Natural killer cell (primary cell): ENCODE results near the gene PSMD11. TPM values are rescaled to one million over a fixed set of nuclear protein-coding genes. Genes with fewer than 3 reads are reported as not detected.

Experiments used
- ATAC-seq, 3 donors: fragments of 150-1000 bp in 2 of 3; fragments of 200-7000 bp in 1 of 3; cut with Tn5 transposase; 1 replicate in 1 of 3; 2 replicates in 2 of 3; pipeline ENCODE4 v1.10.0; 2021; ENCODE audit warnings: mild to moderate bottlenecking in 2 of 3, moderate library complexity in 2 of 3
- DNase-seq, 2 donors: peaks; one replicate each; pipeline versions ENCODE4 v3.0.0 to v3.0.0-alpha.2; 2013 to 2021; ENCODE audit warnings: mixed read lengths in 1 of 2
- H3K27ac ChIP-seq: one replicate; pipeline ENCODE4 v1.5.1; 2013; ENCODE audit warnings: mild to moderate bottlenecking, low read length
- H3K27me3 ChIP-seq: one replicate; pipeline ENCODE4 v1.6.1; 2013; ENCODE audit warnings: low read length; ENCODE audit not compliant: control insufficient read depth, insufficient read depth
- H3K36me3 ChIP-seq: one replicate; pipeline ENCODE4 v1.6.1; 2013; ENCODE audit warnings: low read length; ENCODE audit not compliant: control insufficient read depth, insufficient read depth
- H3K4me1 ChIP-seq: one replicate; pipeline ENCODE4 v1.6.1; 2013; ENCODE audit warnings: low read length; ENCODE audit not compliant: control insufficient read depth, insufficient read depth
- H3K4me3 ChIP-seq: one replicate; pipeline ENCODE4 v1.5.1; 2013; ENCODE audit warnings: low read length
- H3K9me3 ChIP-seq: one replicate; pipeline ENCODE4 v1.6.1; 2013; ENCODE audit warnings: low read length; ENCODE audit not compliant: control insufficient read depth, insufficient read depth
- H3K27ac Mint-ChIP-seq, 2 donors: one replicate each; pipeline ENCODE4 v1.8.0; 2022; ENCODE audit warnings: mild to moderate bottlenecking in 2 of 2, mixed read lengths in 2 of 2, moderate library complexity in 1 of 2
- H3K27me3 Mint-ChIP-seq, 2 donors: one replicate each; pipeline ENCODE4 v1.8.0; 2022; ENCODE audit warnings: low read depth in 2 of 2, mixed read lengths in 2 of 2
- H3K36me3 Mint-ChIP-seq: one replicate; pipeline ENCODE4 v1.8.0; 2022; ENCODE audit warnings: mixed read lengths
- H3K4me1 Mint-ChIP-seq, 2 donors: one replicate each; pipeline ENCODE4 v1.8.0; 2022; ENCODE audit warnings: mixed read lengths in 2 of 2
- H3K4me3 Mint-ChIP-seq: one replicate; pipeline ENCODE4 v1.8.0; 2022; ENCODE audit warnings: mild to moderate bottlenecking, moderate library complexity, mixed read lengths
- H3K9me3 Mint-ChIP-seq, 2 donors: one replicate each; pipeline ENCODE4 v1.8.0; 2022; ENCODE audit warnings: mixed read lengths in 2 of 2
- WGBS: methylation state at CpG from one replicate; pipeline ENCODE4 v1.1.7; 2013; ENCODE audit warnings: missing lambda C conversion rate; ENCODE audit not compliant: insufficient coverage; 5-methylcytosine and 5-hydroxymethylcytosine counted together
- intact Hi-C: fragments of 100-400 bp; cut with micrococcal nuclease; formaldehyde crosslinking; loops from one replicate; pipeline ENCODE4 v1.14.2; 2022
- total RNA-seq, 4 donors: library from RNA; stranded (reverse); fragments of 120-200 nt in 1 of 4; gene quantifications; one replicate each; pipeline versions ENCODE4 v1.2.3 to v1.2.4, GENCODE V29; 2013 to 2022
- TF ChIP-seq, protein P1 (sequence below): fragments of 200-600 bp; IDR thresholded peaks from one replicate; pipeline ENCODE4 v1.8.0; 2022; ENCODE audit warnings: antibody characterized with exemption

PSMD11 gene
- total RNA-seq, 3 donors from 2014 or later (not counting 1 experiment from before 2014, with no cell fraction given): 83.4 to 108 (median 105) TPM

DNA sequence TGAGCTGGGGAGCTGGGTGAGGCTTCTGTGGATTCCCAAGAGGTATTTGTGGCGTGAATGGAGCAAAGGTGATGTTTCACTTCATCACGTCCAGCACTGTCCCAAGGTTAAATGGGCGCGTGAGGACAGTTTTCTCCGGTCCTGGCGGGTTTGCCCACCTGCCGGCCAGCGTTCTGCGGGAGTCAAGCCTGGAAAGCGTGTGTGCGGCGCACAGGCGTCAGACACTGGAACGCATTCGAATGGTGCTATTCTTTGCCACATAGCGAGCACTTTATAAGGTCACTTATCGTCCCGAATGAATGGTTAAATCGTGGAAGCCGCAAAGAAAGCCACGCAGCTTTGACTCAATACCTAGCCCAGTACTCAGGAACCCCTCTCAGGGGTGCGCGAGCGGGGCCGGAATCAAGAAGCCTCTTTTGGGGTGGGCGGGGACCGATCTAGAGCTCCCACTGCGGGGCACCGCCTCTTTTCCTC is 446 bp upstream of the PSMD11 start:
- DNase-seq (no peak), ATAC-seq (no peak)
- Histone ChIP-seq H3K36me3 (peaks cover 10% of the 10 kb centered on the region), H3K27ac (no peak overlapping the region), H3K9me3 (no peaks in the 10 kb centered on the region), H3K27me3 (no peaks in the 10 kb centered on the region), H3K4me3 (peak overlapping the region; percentile 86), H3K4me1 (peaks cover 12% of the 10 kb centered on the region)
- Mint-ChIP-seq H3K36me3 (no peaks in the 10 kb centered on the region), H3K27ac (peak overlapping the region; percentile 82 to 95), H3K27me3 (no peaks in the 10 kb centered on the region), H3K4me1 (peaks cover 25 to 33% of the 10 kb centered on the region in 2 donors), H3K9me3 (no peaks in the 10 kb centered on the region), H3K4me3 (peak overlapping the region; percentile 86)
- intact Hi-C loops: loop anchor here (1.0 to 10.0 kb wide), 2 partner anchors 94 to 189 kb away; partner anchors contain the start of gene ZNF207
- WGBS: 9% methylated on average over 29 of the region's 29 CpGs
- TF ChIP-seq, protein P1, sequence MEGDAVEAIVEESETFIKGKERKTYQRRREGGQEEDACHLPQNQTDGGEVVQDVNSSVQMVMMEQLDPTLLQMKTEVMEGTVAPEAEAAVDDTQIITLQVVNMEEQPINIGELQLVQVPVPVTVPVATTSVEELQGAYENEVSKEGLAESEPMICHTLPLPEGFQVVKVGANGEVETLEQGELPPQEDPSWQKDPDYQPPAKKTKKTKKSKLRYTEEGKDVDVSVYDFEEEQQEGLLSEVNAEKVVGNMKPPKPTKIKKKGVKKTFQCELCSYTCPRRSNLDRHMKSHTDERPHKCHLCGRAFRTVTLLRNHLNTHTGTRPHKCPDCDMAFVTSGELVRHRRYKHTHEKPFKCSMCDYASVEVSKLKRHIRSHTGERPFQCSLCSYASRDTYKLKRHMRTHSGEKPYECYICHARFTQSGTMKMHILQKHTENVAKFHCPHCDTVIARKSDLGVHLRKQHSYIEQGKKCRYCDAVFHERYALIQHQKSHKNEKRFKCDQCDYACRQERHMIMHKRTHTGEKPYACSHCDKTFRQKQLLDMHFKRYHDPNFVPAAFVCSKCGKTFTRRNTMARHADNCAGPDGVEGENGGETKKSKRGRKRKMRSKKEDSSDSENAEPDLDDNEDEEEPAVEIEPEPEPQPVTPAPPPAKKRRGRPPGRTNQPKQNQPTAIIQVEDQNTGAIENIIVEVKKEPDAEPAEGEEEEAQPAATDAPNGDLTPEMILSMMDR: no peak

DNA sequence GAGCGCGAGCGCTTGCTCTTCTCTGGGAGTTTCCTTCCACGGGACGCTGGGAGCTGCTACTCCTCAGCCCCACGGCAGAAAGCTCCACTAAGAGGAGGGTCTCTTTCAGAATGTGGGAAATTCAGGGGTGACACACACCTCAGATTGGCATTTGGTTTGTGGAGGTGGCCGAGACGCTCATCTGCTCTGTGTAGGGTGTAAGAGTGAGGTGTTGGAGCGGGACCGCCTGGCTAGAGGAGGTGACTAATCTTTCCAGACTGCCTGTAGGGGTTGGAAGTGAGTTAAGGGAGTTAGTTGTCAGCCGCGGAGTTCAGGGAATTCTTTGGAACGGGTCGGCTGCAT is 735 bp downstream of the PSMD11 start:
- Histone ChIP-seq H3K27me3 (no peaks in the 10 kb centered on the region), H3K9me3 (no peaks in the 10 kb centered on the region), H3K36me3 (peaks cover 22% of the 10 kb centered on the region), H3K27ac (peak overlapping the region; percentile 68), H3K4me3 (peak overlapping the region; percentile 86), H3K4me1 (peaks cover 12% of the 10 kb centered on the region)
- WGBS: under 1% methylated on average over 14 of the region's 14 CpGs
- ATAC-seq (peak in 2 of 3 donors; percentile 9 to 36), DNase-seq (peak; percentile 39 to 44)
- H3K4me3 Mint-ChIP-seq: peak overlapping the region; percentile 86
- peaks cover 31 to 33% of the 10 kb centered on the region in 2 donors for H3K4me1 Mint-ChIP-seq
- intact Hi-C loops: loop anchor here (10.0 kb wide), 1 partner anchor 190 kb away; no protein-coding TSS in a partner anchor
- no peaks in the 10 kb centered on the region for H3K9me3 Mint-ChIP-seq
- H3K27me3 Mint-ChIP-seq: no peaks in the 10 kb centered on the region
- TF ChIP-seq, protein P1: no peak
- peak overlapping the region; percentile 82 to 95 for H3K27ac Mint-ChIP-seq
- peaks cover 5% of the 10 kb centered on the region for H3K36me3 Mint-ChIP-seq

DNA sequence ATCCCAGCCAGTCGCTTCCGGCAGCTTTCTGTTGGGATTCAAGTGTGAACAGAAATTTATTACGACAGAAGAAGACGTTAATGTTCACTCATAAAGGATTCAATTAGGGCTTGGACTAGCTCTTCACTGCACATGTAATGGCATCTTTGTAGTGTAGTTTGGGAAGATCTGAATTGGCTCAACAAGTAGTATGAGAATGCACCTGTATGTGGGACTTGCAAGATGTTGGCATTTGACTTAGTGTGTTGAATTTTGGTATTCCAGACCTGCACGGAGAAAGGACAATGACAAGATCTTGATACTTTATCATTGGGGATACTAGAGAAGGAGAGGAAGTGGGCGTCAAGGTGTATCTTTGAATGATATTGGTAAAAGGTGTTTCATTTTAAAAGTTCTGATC is 1.2 kb downstream of the PSMD11 start:
- H3K4me3 ChIP-seq: peak overlapping the region; percentile 86
- intact Hi-C loops: loop anchor here (10.0 kb wide), 1 partner anchor 191 kb away; no protein-coding TSS in a partner anchor
- DNase-seq: no peak
- WGBS: 32% methylated on average over 6 of the region's 6 CpGs
- Mint-ChIP-seq H3K9me3 (no peaks in the 10 kb centered on the region), H3K4me1 (peaks cover 31 to 35% of the 10 kb centered on the region in 2 donors), H3K4me3 (peak overlapping the region; percentile 86), H3K27ac (peak overlapping the region; percentile 82 to 95), H3K36me3 (peaks cover 8% of the 10 kb centered on the region), H3K27me3 (no peaks in the 10 kb centered on the region)
- H3K4me1 ChIP-seq: peaks cover 12% of the 10 kb centered on the region
- peaks cover 22% of the 10 kb centered on the region for H3K36me3 ChIP-seq
- no peaks in the 10 kb centered on the region for H3K9me3 ChIP-seq
- TF ChIP-seq, protein P1: no peak
- no peak for ATAC-seq
- no peaks in the 10 kb centered on the region for H3K27me3 ChIP-seq
- no peak overlapping the region for H3K27ac ChIP-seq

DNA sequence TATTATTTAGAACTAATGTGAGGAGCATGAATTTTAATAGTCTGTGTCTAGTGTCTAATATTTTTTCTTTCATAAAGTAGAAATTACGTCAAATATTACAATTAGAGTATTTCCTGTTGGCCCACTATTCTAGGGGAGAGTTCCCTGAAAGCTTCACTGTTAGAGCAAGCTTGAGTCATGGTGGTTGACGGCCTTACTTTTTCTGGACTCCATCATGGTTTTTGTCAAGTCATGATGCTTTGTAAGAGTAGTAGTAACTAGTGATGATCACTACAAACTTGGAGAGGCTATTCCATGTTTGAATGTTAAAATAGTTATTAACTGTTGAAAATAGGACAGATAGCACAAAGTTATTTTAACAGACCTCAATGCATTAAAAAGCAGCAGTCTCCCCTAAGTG is 1.7 kb downstream of the PSMD11 start:
- Histone ChIP-seq H3K4me3 (no peak overlapping the region), H3K27ac (no peak overlapping the region), H3K27me3 (no peaks in the 10 kb centered on the region), H3K36me3 (peaks cover 26% of the 10 kb centered on the region), H3K9me3 (no peaks in the 10 kb centered on the region), H3K4me1 (peaks cover 12% of the 10 kb centered on the region)
- intact Hi-C loops: loop anchor here (10.0 kb wide), 1 partner anchor 191 kb away; no protein-coding TSS in a partner anchor
- Mint-ChIP-seq H3K27me3 (no peaks in the 10 kb centered on the region), H3K4me1 (peaks cover 31 to 38% of the 10 kb centered on the region in 2 donors), H3K36me3 (peaks cover 13% of the 10 kb centered on the region), H3K4me3 (peak overlapping the region; percentile 86), H3K9me3 (no peaks in the 10 kb centered on the region), H3K27ac (peak overlapping the region; percentile 82 to 95)
- TF ChIP-seq, protein P1: no peak
- no peak for DNase-seq
- ATAC-seq: no peak
- 63% methylated on average over 2 of the region's 2 CpGs for WGBS
